Activated T-cell treated with anti-CD3 and anti-CD28 coated beads for 24 hours (primary cell): Measurements from ENCODE around the gene MTURN.

Experiments
- DNase-seq: peaks from one replicate; pipeline ENCODE4 v3.0.0-alpha.2; 2020; ENCODE audit warnings: low read depth

MTURN gene

GRCh38 chr7:30209951-30210350, 75.2 kb downstream of the MTURN start:
- DNase-seq, result no peak
